ENCODE results near the gene EIF4H.
"Not testable (repeated sequence)": the region's sequence is repeated elsewhere in the genome, so short reads cannot be mapped to it uniquely, and the experiment has no call there.

Gene EIF4H

GRCh38 chr7:74173866-74174605, at the start of gene EIF4H:
Gene EIF4H (plus strand): TSS chr7:74174356. CDS start chr7:74174384, 28 bp downstream.
- DNase-seq, result peak; percentile 95

GRCh38 chr7:74126220-74126880, 47.8 kb upstream of the EIF4H start:
- DNase-seq, result no peak

GRCh38 chr7:74129887-74130286, 44.3 kb upstream of the EIF4H start:
- no peak for DNase-seq

- DNase-seq, result no peak
These were observed 43.6 kb upstream of the EIF4H start for GRCh38 chr7:74130518-74130917.

- peak; percentile 58 for DNase-seq
These were observed 40.0 kb upstream of the EIF4H start for GRCh38 chr7:74134117-74134620.

- DNase-seq, result no peak
These were observed 35.8 kb upstream of the EIF4H start for GRCh38 chr7:74138334-74138867.

- no peak for DNase-seq
These were observed 35.0 kb upstream of the EIF4H start for GRCh38 chr7:74138945-74139843.

GRCh38 chr7:74141705-74142104, 32.5 kb upstream of the EIF4H start:
- peak; percentile 8 for DNase-seq

GRCh38 chr7:74143383-74143782, 30.8 kb upstream of the EIF4H start:
- DNase-seq, result no peak

GRCh38 chr7:74148491-74148890, 25.7 kb upstream of the EIF4H start:
- DNase-seq, result no peak

- DNase-seq, result no peak
These were observed 25.1 kb upstream of the EIF4H start for GRCh38 chr7:74149071-74149470.

- DNase-seq, result no peak
These were observed 24.6 kb upstream of the EIF4H start for GRCh38 chr7:74149603-74150002.

GRCh38 chr7:74153736-74154135, 20.4 kb upstream of the EIF4H start:
- DNase-seq, result no peak

- no peak for DNase-seq
These were observed 18.3 kb upstream of the EIF4H start for GRCh38 chr7:74155810-74156395.

- DNase-seq, result no peak
These were observed 16.6 kb upstream of the EIF4H start for GRCh38 chr7:74157605-74158004.

GRCh38 chr7:74164985-74165456, 9.1 kb upstream of the EIF4H start:
- DNase-seq, result no peak

GRCh38 chr7:74165867-74166593, 8.1 kb upstream of the EIF4H start:
- DNase-seq, result no peak

- DNase-seq, result not testable (repeated sequence)
These were observed 6.8 kb upstream of the EIF4H start for GRCh38 chr7:74167324-74167723.

GRCh38 chr7:74173074-74173473, 1.1 kb upstream of the EIF4H start:
- no peak for DNase-seq

GRCh38 chr7:74173491-74173865, 678 bp upstream of the EIF4H start:
- no peak for DNase-seq

GRCh38 chr7:74174606-74175082, 488 bp downstream of the EIF4H start:
- peak; percentile 32 for DNase-seq

- no peak for DNase-seq
These were observed 1.2 kb downstream of the EIF4H start for GRCh38 chr7:74175340-74175739.
